Endometrium (tissue), 2 donors: ENCODE results near the gene SNAPC2.
A peak's percentile ranks its signal among the peaks of the same experiment; 100 is the strongest.
"Not testable (repeated sequence)": the region's sequence is repeated elsewhere in the genome, so short reads cannot be mapped to it uniquely, and the experiment has no call there.

Source experiments
- FAIRE-seq: peaks from 2 replicates; lab custom pipeline; 2012; peaks lifted over from hg19 to GRCh38; lab: Jason Lieb, UNC
- donor health status: control.
- donor health status: control.

The SNAPC2 gene

DNA sequence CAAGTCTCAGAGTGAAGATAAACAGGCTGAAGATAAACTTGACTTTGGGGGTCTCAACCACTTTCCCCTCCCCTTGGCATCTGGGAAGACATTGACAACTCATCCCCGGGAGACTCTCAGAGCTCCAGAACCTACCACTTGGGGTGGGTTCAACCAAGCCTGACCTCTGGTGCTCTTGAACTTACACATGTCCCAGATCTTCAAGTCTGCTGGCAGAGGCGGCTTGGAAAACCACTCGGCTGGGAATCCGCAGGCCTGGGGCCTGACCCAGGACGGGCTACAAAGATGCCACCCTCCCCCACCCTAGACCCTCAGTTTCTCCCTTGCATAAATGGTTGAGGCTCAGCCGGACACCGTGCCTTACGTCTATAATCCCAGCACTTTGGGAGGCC is 31.3 kb upstream of the SNAPC2 start:
- no peak for FAIRE-seq

DNA sequence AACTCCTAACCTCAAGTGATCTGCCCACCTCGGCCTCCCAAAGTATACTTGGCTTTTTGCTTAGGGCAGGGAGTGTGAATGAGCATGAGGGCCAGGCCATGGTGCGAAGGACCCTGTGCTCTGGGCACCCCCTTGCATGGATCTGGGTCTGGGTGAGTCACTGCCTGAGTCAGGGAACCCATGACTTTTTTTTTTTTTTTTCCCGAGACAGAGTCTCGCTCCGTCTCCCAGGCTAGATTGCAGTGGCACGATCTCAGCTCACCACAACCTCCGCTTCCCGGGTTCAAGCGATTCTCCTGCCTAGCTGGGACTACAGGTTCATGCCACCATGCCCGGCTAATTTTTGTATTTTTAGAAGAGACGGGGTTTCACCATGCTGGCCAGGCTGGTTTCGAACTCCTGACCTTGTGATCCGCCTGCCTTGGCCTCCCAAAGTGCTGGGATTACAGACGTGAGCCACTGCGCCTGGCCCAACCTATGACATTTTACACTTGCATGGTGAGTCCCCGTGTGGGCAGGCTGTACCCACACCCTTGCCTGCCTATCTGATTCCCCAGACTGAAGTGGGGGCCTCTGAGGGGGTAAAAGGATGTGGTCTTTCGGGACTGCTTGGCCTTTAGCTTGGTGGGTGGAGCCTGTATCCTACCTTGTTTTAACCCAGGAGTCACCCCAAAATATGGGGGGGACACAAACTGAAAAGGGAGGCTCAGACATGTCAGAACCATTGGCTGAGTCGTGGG is 26.6 kb upstream of the SNAPC2 start:
- not testable (repeated sequence) for FAIRE-seq

DNA sequence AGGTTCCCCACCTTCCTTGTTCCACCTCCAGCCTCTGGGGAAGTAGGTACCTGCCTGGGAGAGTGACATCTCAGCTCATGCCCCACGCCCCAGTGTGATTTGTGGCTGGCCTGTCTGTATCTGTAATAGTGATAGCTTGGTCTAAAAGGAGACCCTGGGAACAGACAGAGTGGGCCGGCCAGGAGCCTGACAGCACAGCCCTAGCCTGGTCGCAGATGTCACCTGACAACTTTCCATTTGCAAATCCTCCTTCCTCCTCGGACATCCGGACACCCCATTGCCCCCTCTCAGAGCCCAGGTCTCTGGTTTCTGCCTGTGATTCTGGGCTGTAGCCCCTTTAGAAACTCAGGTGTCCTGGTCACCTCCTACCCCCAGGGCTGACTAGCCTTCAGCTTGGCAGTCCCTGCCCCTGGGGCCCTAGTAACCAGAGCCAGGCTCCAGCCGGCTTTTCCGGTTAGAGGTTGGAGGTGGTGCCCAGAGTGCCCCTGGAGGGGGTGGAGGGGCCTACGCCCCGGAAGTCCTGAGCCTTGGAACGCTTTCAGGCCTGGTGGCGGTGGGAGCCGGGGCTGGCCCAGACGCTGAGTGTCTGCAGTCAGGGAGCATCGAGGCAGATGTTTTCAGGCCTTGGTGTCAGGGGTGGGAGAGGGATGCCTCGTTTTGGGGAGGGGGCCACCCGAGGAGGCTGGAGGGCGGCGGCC is 25.4 kb upstream of the SNAPC2 start:
- no peak for FAIRE-seq

GRCh38 chr19:7895565-7895964 is 24.6 kb upstream of the SNAPC2 start:
- FAIRE-seq, result no peak

- FAIRE-seq, result no peak
Observed at GRCh38 chr19:7897292-7897691, 22.8 kb upstream of the SNAPC2 start.

- FAIRE-seq, result no peak
Observed at GRCh38 chr19:7898967-7899366, 21.2 kb upstream of the SNAPC2 start.

DNA sequence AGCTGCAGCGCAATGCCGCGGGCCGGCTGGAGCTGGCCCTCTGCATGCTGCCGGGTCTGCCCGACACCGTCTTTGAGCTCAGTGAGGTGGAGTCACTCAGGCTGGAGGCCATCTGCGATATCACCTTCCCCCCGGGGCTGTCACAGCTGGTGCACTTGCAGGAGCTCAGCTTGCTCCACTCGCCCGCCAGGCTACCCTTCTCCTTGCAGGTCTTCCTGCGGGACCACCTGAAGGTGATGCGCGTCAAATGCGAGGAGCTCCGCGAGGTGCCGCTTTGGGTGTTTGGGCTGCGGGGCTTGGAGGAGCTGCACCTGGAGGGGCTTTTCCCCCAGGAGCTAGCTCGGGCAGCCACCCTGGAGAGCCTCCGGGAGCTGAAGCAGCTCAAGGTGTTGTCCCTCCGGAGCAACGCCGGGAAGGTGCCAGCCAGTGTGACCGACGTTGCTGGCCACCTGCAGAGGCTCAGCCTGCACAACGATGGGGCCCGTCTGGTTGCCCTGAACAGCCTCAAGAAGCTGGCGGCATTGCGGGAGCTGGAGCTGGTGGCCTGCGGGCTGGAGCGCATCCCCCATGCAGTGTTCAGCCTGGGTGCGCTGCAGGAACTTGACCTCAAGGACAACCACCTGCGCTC is 20.3 kb upstream of the SNAPC2 start:
- FAIRE-seq, result no peak

GRCh38 chr19:7900401-7900870 is 19.7 kb upstream of the SNAPC2 start:
- no peak for FAIRE-seq

- no peak for FAIRE-seq
Observed at GRCh38 chr19:7900931-7901330, 19.2 kb upstream of the SNAPC2 start.

GRCh38 chr19:7901337-7901736 is 18.8 kb upstream of the SNAPC2 start:
- FAIRE-seq, result no peak

DNA sequence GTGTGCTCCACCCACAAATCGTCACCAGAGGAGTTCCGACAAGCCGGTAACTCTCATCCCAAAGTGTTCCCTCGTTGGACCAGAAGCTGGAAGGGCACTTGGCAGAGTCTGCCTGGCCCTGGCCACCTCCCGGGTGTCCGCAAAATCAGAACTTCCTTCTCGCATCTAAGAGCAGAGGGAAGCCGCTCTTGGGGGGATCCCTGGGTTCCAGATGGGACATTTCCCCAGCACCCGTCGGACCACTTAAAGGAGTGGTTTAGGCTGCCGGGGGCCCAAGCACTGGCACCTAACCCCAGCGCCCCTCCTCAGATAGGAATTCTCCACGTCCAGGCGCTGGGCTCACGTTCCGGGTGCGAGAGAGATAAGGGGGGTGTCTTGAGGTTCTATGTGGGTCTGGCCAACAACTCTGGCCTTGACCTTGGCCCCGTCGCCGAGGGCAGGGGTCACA is 17.3 kb upstream of the SNAPC2 start:
- FAIRE-seq, result no peak

DNA sequence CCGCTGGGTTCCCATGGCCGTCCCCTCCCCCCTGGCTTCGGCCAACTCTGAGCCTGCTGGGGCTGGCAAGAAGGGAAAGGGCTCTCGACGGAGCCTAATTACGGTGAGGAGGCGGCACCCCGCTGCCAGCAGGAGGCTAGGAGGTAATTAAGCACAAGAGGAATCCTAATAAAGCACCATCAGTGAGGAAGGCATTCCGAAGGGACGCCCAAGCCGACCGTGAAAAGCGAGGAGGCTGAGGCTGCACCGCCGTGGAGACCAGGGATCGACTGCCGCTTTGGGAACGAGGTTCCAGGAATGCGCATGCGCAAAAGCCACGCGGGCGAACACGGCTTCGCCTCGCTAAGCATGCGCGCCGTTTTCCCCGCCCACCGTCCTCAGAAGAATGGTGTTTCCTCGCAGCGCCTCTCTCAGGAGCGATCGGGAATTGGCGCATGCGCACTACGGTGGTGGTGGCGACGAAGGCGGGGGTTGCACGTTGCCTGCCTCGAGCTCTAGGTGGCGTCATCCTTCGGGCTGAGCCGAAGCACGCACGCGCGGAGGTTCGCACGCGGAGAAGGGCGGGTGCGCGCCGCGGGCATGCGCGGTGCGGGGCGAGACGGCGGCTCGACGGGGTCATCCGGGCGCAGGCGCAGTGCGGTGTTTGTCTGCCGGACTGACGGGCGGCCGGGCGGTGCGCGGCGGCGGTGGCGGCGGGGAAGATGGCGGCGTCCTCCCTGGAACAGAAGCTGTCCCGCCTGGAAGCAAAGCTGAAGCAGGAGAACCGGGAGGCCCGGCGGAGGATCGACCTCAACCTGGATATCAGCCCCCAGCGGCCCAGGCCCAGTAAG is 16.7 kb upstream of the SNAPC2 start, which contains the start of gene MAP2K7:
Gene MAP2K7, plus strand, starts transcription at position 634 of the 830 bp plus-strand sequence. Its CDS starts 68 bp downstream, at position 702.
- FAIRE-seq, result peak; percentile 98

DNA sequence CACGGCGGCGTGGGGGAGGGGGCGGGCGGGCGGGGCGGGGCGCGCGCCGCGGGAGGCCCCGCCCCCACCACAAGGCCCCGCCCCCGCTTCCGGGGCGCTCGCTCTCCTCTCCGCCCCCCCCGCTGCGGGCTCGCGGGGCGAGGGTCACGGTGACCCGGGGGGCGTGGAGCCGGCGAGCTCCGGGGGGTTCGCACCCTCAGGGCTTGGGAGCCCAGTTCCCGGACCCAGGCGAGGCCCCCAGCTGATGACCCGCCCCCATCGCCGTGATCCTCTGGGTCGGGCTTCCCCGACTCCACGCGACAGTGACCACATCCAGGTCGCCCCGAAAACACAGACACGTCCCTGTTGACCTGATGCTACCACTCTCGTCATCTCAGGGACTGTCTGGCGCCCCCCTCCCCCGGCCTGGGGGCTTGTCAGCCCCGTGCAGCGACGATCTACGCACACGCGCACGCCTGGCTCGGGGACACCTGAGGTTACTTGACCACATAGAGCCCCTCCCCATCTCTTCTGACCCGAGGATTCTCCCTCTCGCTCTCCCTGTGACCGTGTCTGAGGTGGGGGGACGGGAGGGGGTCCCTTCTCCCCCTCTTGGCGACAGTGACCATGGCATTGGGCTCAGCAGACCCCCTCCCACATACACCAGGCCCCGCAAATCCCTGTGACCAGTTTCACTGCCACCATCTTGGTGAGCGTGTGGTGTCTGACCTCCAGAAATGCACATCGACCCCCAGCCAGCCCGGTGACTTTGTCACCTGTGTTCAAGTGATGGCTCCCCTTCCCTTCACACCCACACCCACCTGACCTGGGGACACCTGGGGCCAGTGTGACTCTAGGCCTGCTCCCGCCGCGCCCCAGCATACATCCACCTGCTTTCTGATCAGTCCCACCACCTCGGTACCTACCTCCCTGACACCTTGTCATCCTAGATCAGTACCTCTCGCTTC is 15.8 kb upstream of the SNAPC2 start:
- FAIRE-seq, result no peak

DNA sequence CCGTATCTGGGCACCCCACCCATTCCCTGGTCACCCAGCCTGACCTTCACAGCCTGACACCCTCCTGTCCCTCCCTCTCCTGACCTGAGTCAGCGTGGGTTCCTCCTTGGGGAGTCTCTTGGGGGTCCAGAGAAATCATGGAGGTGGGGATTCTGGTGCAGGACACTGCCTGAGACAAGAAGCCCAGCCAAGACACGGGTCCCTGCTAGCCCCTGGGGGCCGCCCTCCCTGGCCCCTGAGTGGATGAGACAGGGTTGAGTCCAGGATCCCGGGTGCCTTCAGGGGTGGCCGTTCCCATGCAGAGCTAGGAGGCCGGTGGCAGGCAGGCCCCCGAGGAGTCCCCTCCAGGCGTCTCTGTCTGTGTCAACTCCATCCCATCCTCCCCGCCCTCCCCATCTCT is 14.9 kb upstream of the SNAPC2 start:
- no peak for FAIRE-seq

GRCh38 chr19:7905859-7906258 is 14.3 kb upstream of the SNAPC2 start:
- FAIRE-seq, result no peak

DNA sequence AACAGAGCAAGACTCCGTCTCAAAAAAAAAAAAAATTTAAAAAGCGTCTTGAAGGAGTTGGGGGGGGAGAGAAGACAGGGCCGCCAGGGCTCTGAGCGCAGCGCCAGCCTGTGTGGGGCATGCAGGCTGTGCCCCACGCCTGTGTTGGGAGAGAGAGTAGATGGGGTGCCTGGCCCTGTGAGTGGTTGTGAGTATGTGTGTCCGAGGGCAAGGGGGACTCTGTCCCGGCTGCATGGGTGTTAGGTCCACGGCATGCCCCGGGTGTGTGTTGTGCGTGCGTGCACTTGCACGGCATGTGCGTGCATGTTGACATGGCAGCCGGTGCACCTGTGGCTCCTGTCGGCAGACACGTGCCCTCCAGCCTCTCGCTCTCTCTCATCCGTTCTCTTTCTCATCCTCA is 13.0 kb upstream of the SNAPC2 start:
- no peak for FAIRE-seq

DNA sequence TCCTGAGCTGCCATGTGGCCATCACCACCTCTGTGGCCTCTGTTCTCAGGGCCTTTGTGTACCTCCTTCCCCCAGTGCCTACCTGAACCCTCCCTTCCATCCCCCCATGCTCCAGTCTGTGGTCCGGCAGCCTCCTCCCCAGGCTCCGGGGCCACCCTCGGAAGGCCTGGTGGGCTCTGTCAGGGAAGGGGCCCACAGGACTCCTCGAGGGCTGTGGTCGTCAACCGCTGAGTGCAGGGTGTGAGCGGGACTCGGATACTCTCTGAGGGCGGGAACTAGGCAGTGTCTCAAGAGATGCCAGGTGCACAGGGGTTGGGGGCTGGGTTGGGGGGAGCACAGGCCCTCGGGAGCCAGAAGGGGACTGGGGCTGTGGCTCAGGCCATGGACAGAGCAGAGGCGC is 12.6 kb upstream of the SNAPC2 start:
- FAIRE-seq, result no peak

- no peak for FAIRE-seq
Observed at GRCh38 chr19:7908078-7908699, 11.9 kb upstream of the SNAPC2 start.

DNA sequence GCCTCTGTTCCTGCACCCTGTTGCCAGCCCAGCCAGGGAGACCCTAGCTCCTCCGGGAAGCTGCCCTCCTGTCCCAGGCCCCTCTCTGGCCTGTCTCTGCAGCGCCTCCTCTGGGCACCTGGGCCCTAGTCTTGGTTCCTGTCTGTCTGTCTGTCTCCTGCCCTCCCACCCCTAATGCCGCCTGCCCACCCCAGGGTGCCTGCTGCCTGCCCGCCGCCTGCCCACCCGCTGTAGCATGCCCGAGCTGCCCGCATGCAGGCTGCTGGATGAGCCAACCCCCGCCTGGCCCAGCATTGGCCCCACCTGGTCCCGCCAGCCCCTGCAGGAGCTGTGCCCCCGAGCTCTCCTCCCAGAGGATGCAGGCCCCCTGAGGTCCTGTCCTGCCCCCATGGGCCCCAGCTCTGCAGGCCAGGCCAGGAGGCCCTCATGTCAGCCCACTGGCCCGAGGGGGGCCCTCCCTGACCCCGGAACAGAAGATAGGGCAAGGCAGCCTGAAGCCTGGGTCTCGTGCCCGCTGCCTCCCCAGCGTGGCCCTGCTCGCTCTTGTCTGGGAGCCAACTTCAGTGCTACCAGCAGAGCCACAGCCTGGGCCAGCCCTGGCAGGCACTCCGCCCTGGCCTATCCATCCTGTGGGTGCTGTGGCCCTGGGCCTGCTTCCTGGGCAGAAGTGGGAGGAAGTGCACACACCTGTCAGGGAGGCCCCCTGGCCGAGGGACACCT is 11.2 kb upstream of the SNAPC2 start:
- no peak for FAIRE-seq
